WI38 (cell line): ENCODE data around the gene NCK2.

Experiments used
- H3K4me3 ChIP-seq: 2 replicates; pipeline ENCODE4 v1.5.1; 2011; ENCODE audit warnings: low read depth, mild to moderate bottlenecking, control low read depth, low read length
- TF ChIP-seq, protein P1 (sequence below): IDR thresholded peaks from 2 replicates; pipeline ENCODE4 v1.5.1; 2012; ENCODE audit warnings: low read depth, mild to moderate bottlenecking, control low read depth, low read length

The NCK2 gene

GRCh38 chr2:105800953-105801635 lies 56.4 kb downstream of the NCK2 start:
- TF ChIP-seq, protein P1, sequence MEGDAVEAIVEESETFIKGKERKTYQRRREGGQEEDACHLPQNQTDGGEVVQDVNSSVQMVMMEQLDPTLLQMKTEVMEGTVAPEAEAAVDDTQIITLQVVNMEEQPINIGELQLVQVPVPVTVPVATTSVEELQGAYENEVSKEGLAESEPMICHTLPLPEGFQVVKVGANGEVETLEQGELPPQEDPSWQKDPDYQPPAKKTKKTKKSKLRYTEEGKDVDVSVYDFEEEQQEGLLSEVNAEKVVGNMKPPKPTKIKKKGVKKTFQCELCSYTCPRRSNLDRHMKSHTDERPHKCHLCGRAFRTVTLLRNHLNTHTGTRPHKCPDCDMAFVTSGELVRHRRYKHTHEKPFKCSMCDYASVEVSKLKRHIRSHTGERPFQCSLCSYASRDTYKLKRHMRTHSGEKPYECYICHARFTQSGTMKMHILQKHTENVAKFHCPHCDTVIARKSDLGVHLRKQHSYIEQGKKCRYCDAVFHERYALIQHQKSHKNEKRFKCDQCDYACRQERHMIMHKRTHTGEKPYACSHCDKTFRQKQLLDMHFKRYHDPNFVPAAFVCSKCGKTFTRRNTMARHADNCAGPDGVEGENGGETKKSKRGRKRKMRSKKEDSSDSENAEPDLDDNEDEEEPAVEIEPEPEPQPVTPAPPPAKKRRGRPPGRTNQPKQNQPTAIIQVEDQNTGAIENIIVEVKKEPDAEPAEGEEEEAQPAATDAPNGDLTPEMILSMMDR = no peak
- no peak overlapping the region for H3K4me3 ChIP-seq

GRCh38 chr2:105801961-105802360 lies 57.2 kb downstream of the NCK2 start:
- no peak overlapping the region for H3K4me3 ChIP-seq
- TF ChIP-seq, protein P1 = no peak

DNA sequence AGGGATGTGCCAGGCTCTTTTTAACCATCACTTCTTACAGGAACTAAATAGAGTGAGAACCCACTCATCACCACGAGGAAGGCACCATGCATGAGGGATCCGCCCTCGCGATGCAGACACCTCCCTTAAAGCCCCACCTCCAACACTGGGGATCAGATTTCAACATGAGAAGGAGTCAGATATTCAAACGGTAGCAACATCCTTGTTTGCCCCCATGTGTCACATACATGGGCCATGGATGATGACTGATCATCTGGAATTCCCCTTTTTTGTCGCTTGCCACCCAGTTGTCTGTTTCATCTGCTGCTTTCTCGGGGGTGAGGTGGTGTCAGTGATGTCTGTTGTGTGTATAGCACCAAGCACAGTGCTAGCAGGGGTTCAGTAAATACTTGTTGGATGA lies 57.9 kb downstream of the NCK2 start:
- H3K4me3 ChIP-seq = no peak overlapping the region
- TF ChIP-seq, protein P1 = no peak

- TF ChIP-seq, protein P1 = no peak
- no peak overlapping the region for H3K4me3 ChIP-seq
These were observed 58.6 kb downstream of the NCK2 start for GRCh38 chr2:105803337-105803736.

DNA sequence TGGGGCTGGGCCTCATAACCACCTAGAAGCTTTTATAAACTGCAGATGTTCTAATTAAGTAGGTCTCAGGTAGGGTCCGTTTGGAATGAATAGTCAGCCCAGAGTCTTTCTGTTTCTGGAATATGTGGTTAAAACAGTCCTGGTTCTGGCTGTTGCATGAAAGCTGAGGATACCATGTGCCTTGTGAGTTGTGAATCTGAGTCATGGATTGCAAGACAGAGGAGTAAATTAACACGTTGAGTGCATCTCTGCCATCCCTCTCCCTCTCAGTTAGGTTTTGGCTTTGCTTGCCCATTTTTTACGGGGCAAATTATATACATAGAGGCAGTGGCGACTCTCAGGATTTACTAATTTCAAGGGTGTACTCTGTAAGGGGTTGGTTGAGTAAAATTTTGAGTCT lies 59.1 kb downstream of the NCK2 start:
- TF ChIP-seq, protein P1 = no peak
- no peak overlapping the region for H3K4me3 ChIP-seq

GRCh38 chr2:105804266-105804665 lies 59.6 kb downstream of the NCK2 start:
- TF ChIP-seq, protein P1 = no peak
- no peak overlapping the region for H3K4me3 ChIP-seq

DNA sequence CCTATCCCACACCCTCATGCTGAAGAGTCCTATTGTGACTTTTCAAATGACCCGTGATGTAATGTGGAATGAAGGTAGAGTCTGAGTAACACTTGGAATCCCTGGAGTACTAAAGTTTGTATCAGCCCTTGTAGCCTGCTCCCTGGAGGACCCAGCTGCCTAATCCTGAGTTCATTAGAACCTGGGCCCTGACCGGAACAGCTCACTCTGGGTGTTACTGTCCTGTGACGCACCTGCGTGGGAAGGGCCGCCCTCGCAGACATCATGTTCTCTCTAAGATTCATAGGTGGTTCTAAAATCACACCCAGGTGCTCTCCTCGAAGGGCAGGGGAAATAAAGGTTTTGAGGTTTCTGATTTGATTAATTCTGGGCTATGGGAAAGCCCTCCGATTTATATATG lies 62.3 kb downstream of the NCK2 start:
- TF ChIP-seq, protein P1 = no peak
- no peak overlapping the region for H3K4me3 ChIP-seq
